Kidney epithelial cell (primary cell): ENCODE data around the gene GAN. TPM values are rescaled to one million over a fixed set of nuclear protein-coding genes. Genes with fewer than 3 reads are reported as not detected.

ENCODE experiments used
- DNase-seq: peaks from one replicate; pipeline ENCODE4 v3.0.0-alpha.2; 2010; ENCODE audit warnings: low read depth
- H3K27me3 ChIP-seq: 2 replicates; pipeline ENCODE4 v1.6.0; 2011; ENCODE audit warnings: low read length; ENCODE audit not compliant: control insufficient read depth, insufficient read depth
- H3K36me3 ChIP-seq: 2 replicates; pipeline ENCODE4 v1.5.1; 2011; ENCODE audit warnings: low read length; ENCODE audit not compliant: control insufficient read depth, insufficient read depth
- H3K4me3 ChIP-seq: 2 replicates; pipeline ENCODE4 v1.5.1; 2011; ENCODE audit warnings: low read depth, mild to moderate bottlenecking, control low read depth, low read length
- total RNA-seq: library from RNA; depleted of rRNA; stranded (reverse); fragments of >200 nt; gene quantifications from 2 replicates; pipeline ENCODE4 v1.2.3, GENCODE V29; 2015
- TF ChIP-seq, protein P1 (sequence below): IDR thresholded peaks from 2 replicates; pipeline ENCODE4 v1.5.1; 2011; ENCODE audit warnings: mild to moderate bottlenecking, moderate library complexity, low read length, control low read depth, inconsistent platforms; ENCODE audit not compliant: insufficient read depth, poor library complexity, severe bottlenecking

Gene GAN
- total RNA-seq, 1 donor from 2014 or later, result 9.7 TPM

DNA sequence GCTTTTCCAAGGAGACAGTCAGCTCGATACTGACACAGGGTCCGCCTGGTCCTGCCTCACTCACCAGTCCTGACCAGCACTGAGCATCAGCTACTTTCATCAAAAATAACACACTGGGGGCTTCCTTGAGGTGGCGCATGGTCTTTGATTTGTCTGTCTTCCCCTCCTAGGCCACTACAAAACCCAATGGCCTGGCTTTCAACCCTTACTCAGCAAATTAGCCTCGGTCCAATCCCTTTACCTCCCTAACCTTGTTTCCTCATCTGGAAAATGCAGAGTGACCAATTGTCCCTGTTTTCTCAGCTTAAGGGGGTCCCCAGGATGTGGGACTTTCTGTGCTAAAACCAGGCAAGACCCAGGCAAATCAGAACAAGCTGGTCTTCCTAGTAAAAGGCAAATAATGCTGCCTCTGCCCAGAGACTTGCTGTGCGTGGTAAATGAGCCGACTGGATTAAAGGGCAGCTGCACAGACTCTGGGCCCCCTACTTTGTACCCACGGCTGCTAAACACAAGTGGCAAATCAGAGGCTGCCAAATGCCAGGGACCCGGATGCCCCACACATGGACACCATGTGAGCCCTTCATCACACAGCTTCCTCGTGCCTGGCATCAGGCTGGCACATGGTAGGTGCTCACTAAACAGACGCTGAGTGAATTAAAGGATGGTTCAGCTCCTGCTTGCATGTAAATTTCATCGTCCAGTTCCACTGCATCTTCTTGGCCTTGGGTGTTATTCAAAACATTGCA is 98.7 kb downstream of the GAN start:
- Histone ChIP-seq H3K36me3 (no peaks in the 10 kb centered on the region), H3K4me3 (no peak overlapping the region), H3K27me3 (no peaks in the 10 kb centered on the region)
- TF ChIP-seq, protein P1, sequence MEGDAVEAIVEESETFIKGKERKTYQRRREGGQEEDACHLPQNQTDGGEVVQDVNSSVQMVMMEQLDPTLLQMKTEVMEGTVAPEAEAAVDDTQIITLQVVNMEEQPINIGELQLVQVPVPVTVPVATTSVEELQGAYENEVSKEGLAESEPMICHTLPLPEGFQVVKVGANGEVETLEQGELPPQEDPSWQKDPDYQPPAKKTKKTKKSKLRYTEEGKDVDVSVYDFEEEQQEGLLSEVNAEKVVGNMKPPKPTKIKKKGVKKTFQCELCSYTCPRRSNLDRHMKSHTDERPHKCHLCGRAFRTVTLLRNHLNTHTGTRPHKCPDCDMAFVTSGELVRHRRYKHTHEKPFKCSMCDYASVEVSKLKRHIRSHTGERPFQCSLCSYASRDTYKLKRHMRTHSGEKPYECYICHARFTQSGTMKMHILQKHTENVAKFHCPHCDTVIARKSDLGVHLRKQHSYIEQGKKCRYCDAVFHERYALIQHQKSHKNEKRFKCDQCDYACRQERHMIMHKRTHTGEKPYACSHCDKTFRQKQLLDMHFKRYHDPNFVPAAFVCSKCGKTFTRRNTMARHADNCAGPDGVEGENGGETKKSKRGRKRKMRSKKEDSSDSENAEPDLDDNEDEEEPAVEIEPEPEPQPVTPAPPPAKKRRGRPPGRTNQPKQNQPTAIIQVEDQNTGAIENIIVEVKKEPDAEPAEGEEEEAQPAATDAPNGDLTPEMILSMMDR, result no peak
- DNase-seq, result no peak

DNA sequence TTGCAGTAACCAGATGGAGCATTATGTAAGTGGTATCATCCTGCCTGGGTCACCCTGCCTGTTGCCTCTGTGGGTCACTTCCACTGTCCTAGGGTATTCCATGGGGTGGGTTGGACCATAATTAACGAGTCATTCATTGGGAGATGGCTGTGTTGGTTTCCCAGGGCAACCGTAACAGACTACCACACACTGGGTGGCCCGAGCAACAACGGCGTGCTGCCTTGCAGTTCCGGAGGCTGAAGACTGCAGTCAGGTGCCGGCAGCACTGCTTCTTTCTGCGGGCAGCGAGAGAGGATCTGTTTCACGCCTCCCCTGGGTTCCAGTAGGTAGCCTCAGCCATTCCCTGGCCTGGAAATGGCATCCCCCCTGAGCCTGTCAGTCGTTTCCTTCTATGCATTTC is 101.0 kb downstream of the GAN start:
- no peak for DNase-seq
- TF ChIP-seq, protein P1, result no peak
- no peaks in the 10 kb centered on the region for H3K36me3 ChIP-seq

DNA sequence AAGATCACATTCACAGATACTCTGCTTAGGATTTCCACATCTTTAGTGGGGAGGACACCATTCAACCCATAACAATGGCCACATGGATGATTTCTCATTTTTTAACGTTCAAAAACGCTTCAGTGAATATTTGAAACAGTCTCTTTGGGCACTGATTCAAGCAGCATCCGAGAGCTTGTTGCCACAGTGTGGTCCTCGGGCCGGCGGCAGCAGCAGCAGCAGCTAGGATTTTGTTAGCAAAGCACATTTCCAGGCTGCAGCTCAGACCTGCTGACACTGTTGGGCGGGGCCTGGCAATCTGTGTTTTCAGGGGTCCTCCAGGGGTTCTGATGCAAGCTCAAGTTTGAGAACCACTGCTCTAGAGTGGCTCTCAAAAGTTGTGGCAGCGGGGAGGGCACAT is 102.0 kb downstream of the GAN start:
- TF ChIP-seq, protein P1, result no peak
- H3K36me3 ChIP-seq, result no peaks in the 10 kb centered on the region
- H3K4me3 ChIP-seq, result no peak overlapping the region
- H3K27me3 ChIP-seq, result no peaks in the 10 kb centered on the region
- no peak for DNase-seq

More for the DNA sequence above, 101.0 kb downstream of the GAN start:
- Histone ChIP-seq H3K4me3 (no peak overlapping the region), H3K27me3 (no peaks in the 10 kb centered on the region)

GRCh38 chr16:81417210-81417609 is 102.4 kb downstream of the GAN start:
- H3K36me3 ChIP-seq, result no peaks in the 10 kb centered on the region
- H3K27me3 ChIP-seq, result no peaks in the 10 kb centered on the region
- TF ChIP-seq, protein P1, result no peak
- no peak for DNase-seq
- H3K4me3 ChIP-seq, result no peak overlapping the region

- Histone ChIP-seq H3K4me3 (no peak overlapping the region), H3K36me3 (no peaks in the 10 kb centered on the region), H3K27me3 (no peaks in the 10 kb centered on the region)
- TF ChIP-seq, protein P1, result no peak
- DNase-seq, result no peak
Observed at GRCh38 chr16:81419806-81420205, 105.0 kb downstream of the GAN start.

GRCh38 chr16:81421126-81421525 is 106.4 kb downstream of the GAN start:
- Histone ChIP-seq H3K36me3 (no peaks in the 10 kb centered on the region), H3K4me3 (no peak overlapping the region), H3K27me3 (no peaks in the 10 kb centered on the region)
- TF ChIP-seq, protein P1, result no peak
- DNase-seq, result no peak
